Ramos (cell line): ENCODE results near the gene TMEM222.
"Not testable (repeated sequence)": the region's sequence is repeated elsewhere in the genome, so short reads cannot be mapped to it uniquely, and the experiment has no call there.

Experiments
- in situ Hi-C: fragments of 300-500 bp; cut with MboI; formaldehyde crosslinking; loops from one replicate; pipeline ENCODE4 v1.14.3; 2022; ENCODE audit warnings: low sequenced_read_pairs; ENCODE audit not compliant: unreplicated experiment

Gene TMEM222, protein sequence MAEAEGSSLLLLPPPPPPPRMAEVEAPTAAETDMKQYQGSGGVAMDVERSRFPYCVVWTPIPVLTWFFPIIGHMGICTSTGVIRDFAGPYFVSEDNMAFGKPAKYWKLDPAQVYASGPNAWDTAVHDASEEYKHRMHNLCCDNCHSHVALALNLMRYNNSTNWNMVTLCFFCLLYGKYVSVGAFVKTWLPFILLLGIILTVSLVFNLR

GRCh38 chr1:27321813-27322568 lies at the start of gene TMEM222:
TMEM222 (plus strand) TSS chr1:27322163; CDS start chr1:27322198, 35 bp downstream.
- in situ Hi-C loops, result no loop called here

DNA sequence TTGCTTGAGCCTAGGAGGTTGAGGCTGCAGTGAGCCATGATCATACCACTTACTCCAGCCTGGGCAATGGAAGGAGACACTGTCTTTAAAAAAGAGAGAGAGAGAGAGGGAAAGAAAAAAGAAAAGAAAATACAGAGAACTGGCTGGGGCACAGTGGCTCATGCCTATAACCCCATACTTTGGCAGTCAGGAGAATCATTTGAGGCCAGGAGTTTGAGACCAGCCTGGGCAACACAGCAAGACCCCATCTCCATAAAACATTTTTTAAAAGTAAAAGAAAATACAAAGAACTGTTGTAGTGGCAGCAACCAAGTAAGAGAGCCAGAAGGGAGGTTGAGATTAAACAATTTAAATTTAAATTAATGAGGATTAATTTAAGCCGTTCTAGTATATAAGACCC lies 47.8 kb upstream of the TMEM222 start:
- in situ Hi-C loops, result loop anchor here (10.0 kb wide), 1 partner anchor 79 kb away; no protein-coding TSS in a partner anchor

DNA sequence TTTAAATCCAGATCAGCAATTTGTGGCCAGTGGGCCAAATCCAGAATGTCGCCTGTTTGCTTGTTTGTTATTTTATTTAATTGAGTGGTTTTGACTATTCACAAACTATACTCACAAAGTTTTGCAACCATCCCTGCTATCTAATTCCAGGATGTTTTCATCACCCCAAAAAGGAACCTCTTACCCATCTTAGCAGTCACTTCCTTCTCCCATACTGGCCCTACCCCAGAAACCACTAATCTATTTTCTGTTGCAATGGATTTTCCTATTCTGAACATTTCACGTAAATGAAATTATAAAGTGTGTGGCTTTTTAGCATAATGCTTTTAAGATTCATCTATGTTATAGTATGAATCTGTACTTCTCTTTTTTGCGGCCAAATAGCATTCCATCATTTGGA lies 46.3 kb upstream of the TMEM222 start:
- in situ Hi-C loops, result loop anchor here (10.0 kb wide), 1 partner anchor 81 kb away; no protein-coding TSS in a partner anchor

- in situ Hi-C loops, result loop anchor here (5.0 kb wide), 1 partner anchor 182 kb away; no protein-coding TSS in a partner anchor
Observed at GRCh38 chr1:27284425-27285273, 37.3 kb upstream of the TMEM222 start.

GRCh38 chr1:27285274-27285660 lies 36.7 kb upstream of the TMEM222 start:
- in situ Hi-C loops, result no loop called here

DNA sequence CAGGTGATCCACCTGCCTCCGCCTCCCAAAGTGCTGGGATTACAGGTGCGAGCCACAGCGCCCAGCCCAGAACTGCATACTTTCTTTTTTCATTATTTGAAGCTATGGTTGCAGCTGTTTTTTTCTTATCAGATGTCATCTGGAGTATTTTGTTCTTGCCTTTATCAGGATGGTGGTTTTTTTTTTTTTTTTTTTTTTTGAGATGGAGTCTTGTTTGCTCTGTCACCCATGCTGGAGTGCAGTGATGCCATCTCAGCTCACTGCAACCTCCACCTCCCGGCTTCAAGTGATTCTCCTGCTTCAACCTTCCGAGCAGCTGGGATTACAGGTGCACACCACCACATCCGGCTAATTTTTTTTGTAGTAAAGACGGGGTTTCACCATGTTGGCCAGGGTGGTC lies 36.1 kb upstream of the TMEM222 start:
- in situ Hi-C loops, result not testable (repeated sequence)

GRCh38 chr1:27289125-27289524 lies 32.8 kb upstream of the TMEM222 start:
- in situ Hi-C loops, result not testable (repeated sequence)

GRCh38 chr1:27290581-27290980 lies 31.4 kb upstream of the TMEM222 start:
- in situ Hi-C loops, result no loop called here

DNA sequence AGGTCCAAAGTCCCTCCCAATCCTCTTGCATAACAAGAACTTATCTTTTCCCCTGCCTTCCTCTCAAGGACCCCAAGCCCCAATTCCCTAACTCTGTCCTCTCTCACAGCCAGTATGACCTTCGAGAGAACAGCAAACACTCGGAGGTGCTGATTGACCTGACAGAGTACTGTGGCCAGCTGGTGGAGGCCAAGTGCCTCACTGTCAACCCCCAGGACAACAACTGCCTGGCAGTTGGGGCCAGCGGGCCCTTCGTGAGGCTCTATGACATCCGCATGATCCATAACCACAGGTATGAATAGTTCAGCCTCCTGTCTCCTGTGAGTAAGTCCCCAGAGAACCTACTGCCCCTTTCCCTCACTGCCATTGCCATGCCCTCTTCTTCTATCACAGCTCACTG lies 29.9 kb upstream of the TMEM222 start:
- in situ Hi-C loops, result no loop called here

DNA sequence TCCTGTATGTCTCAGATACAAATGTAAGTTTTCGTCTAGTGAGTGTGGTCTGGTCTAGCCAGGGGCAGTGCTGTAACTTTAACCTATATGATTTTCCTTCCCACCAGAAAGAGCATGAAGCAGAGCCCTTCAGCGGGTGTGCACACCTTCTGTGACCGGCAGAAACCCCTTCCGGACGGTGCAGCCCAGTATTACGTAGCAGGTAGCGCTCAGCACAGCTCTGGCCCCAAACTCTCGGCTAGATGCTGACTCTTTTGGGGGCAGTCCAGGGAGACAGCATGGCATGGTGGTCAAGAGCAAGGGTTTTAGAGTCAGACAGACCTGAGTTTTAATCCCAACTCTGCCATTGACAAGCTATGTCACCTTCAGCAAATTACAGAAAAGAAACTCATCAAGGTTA lies 28.0 kb upstream of the TMEM222 start:
- in situ Hi-C loops, result no loop called here

GRCh38 chr1:27296773-27297291 lies 25.1 kb upstream of the TMEM222 start:
- in situ Hi-C loops, result no loop called here

GRCh38 chr1:27297903-27298302 lies 24.1 kb upstream of the TMEM222 start:
- in situ Hi-C loops, result no loop called here

DNA sequence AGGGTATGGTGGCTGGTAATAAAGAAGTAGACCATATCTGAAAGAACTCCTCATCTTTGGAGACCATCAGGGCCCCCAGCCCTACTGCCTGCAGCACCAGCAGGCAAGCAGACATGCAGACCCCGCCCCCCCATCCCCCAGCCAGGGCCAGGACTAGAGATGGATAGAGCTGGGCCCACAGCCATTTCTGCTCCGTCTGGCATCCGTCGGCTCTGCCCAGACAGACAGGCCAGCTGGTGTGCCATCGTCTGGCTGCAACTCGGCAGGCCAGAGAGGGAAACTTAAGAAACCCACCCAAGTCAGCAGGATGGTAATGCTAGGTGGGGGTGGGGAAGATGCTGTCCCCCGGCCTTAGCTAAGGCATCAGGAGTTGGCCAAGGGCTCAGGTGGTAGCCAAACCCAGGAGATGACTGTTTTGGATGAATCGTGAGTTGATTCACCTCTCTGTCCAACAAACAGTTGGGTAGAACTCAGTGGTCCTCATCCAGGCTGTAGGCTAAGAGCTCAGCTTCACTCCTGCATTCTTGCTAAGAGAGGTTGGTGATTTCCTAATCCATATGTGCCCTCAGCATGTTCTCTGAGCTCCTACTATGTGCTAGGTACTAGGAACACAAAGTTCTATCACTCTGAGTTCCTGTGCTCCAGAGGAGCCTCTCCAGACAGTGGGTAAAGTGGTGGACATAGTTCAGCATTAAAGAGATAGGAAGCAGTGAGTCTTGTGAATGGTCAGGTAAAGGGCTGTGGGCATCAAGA lies 23.2 kb upstream of the TMEM222 start:
- in situ Hi-C loops, result no loop called here

DNA sequence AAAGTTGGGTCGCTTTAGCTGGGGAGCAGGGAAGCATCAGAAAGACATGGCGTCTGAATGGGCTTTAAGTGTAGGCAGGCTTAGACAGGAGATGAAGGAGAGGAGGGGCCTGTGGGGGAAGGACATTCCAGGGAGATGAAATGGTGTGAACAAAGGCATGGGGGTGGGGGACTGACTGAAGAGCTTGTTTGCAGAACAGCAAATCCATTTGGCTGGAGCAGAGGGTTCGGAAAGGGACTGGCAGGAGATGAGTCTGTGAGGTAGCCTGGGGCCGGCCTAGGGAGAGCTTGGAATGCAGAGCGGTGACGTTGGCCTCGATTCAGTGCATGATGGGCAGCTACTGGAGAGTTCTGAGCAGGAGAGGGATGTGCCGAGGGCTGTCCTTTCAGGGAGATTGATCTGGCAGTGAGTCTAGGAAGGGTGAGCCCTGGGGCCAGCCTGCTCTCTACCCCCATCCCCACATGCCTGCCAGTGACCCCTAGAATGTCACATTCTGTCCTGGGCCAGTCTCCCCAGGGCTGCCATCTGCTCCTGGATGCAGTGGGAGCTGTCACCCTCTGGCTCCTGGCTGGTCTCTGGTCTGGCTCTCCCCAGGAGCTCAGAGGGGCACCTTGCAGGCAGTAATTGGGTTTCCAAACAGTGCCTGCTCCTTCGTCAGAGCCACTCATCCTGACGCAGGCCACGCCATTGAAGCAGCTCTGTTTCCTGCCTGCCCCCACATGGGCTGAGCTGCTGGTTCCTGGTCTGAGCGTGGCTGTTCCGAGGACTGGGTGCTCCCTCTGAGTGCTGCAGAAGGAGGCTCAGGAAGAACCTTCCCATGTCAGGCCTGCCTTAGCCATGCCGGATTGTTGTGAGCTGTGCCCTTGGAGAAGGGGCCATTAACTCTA lies 22.3 kb upstream of the TMEM222 start:
- in situ Hi-C loops, result loop anchor here (5.0 kb wide), 2 partner anchors 88 to 308 kb away; no protein-coding TSS in a partner anchor

DNA sequence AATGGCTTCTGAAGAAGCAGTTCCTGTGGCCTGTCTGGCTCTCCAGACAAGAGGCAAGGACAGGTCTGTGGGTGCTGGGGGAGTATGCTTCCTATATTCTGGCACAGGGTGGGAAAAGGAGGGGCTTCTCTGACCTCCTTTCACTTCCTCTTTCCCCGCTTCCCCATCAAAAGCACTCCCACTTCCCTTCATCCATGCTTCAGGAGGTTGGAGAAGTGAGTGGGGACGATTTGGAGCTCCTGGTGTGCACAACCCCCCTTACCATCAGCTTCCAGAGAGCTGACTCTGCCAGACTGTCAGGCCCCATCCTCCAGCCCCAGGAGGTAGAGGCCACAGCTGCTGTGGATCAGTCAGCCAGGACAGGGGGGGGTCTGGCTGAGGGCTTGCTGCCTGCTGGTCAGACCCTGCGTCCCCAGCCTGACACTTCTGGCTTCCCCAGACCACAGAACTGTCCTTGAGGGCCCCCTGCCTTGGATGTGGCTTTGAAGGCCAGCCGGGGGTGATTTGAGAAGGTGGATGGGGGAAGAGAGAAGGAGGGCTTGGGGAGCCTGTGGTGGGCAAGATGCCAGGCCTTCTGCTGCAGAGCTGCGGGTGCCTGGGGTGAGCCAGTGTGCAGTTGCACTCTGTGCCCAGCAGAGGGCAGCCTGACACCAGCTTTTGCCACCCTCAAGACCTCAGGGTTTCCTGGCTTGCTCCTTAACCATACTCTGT lies 21.5 kb upstream of the TMEM222 start:
- in situ Hi-C loops, result loop anchor here (5.0 kb wide), 2 partner anchors 87 to 307 kb away; no protein-coding TSS in a partner anchor

DNA sequence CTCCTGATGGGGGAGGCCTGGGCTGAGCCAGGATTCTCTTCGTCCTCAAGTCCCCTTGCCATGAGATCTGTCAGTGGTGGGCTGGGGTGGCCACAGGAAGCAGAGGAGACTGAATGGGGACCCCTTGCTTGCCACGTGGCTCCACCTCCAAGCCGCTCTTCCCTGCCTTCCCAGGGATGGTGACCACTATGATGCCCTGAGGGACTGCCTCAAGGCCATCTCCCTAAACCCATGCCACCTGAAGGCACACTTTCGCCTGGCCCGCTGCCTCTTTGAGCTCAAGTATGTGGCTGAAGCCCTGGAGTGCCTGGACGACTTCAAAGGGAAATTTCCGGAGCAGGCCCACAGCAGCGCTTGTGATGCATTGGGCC lies 20.9 kb upstream of the TMEM222 start:
- in situ Hi-C loops, result loop anchor here (5.0 kb wide), 2 partner anchors 86 to 306 kb away; no protein-coding TSS in a partner anchor

GRCh38 chr1:27301582-27302199 lies 20.3 kb upstream of the TMEM222 start:
- in situ Hi-C loops, result loop anchor here (5.0 kb wide), 2 partner anchors 86 to 306 kb away; no protein-coding TSS in a partner anchor

DNA sequence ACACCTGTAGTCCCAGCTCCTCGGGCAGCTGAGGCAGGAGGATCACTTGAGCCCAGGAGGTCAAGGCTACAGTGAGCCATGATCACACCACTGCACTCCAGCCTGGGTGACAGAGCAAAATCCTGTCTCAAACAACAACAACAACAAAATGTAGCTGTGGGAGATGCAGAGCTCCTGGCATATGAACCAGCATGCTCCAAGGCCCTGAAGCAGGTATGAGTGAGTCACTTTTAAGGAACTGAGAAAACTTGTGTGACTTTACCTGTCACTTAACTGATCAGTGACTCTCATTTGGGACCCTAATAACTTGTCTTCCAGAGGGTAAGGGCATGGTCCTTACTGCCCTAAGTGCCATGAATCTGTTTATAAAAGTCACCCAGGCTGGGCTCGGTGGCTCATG lies 19.4 kb upstream of the TMEM222 start:
- in situ Hi-C loops, result loop anchor here (5.0 kb wide), 2 partner anchors 85 to 305 kb away; no protein-coding TSS in a partner anchor
